SU-DHL-6 (cell line): ENCODE data around the gene FOSB.

Source experiments
- H2AFZ ChIP-seq: fragments of 200-600 bp; sonication (generic); 2 replicates; pipeline ENCODE4 v1.6.1; 2014; ENCODE audit warnings: low read depth, mild to moderate bottlenecking, moderate library complexity, mixed read lengths, antibody characterized with exemption, low read length; ENCODE audit not compliant: severe bottlenecking
- H3F3A ChIP-seq: fragments of 200-600 bp; shearing (Covaris generic); 2 replicates; pipeline ENCODE4 v1.6.0; 2016; ENCODE audit warnings: antibody characterized with exemption, mild to moderate bottlenecking; ENCODE audit not compliant: insufficient read depth
- H3K27ac ChIP-seq: fragments of 200-600 bp; sonication (generic); 2 replicates; pipeline ENCODE4 v1.5.1; 2016; ENCODE audit warnings: low read depth, mild to moderate bottlenecking, low read length, moderate library complexity, mixed read lengths
- H3K27me3 ChIP-seq: fragments of 200-600 bp; sonication (generic), shearing (Covaris generic); 2 replicates; pipeline ENCODE4 v1.6.0; 2014; ENCODE audit warnings: mild to moderate bottlenecking, low read length
- H3K36me3 ChIP-seq: fragments of 200-600 bp; sonication (generic); 2 replicates; pipeline ENCODE4 v1.6.1; 2014; ENCODE audit warnings: mild to moderate bottlenecking, low read length, mixed read lengths
- H3K4me2 ChIP-seq: fragments of 300-600, 200-600 bp; shearing (Covaris generic), sonication (generic); 2 replicates; pipeline ENCODE4 v1.6.0; 2014; ENCODE audit warnings: low read length, low read depth, mild to moderate bottlenecking; ENCODE audit not compliant: poor library complexity, severe bottlenecking
- H3K4me3 ChIP-seq: fragments of 200-600 bp; sonication (generic); 2 replicates; pipeline ENCODE4 v1.5.1; 2014; ENCODE audit warnings: antibody characterized with exemption, low read length, mild to moderate bottlenecking, mixed read lengths; ENCODE audit not compliant: insufficient read depth, poor library complexity, severe bottlenecking
- H3K79me2 ChIP-seq: fragments of 200-600 bp; sonication (generic); 2 replicates; pipeline ENCODE4 v1.6.1; 2014; ENCODE audit warnings: mild to moderate bottlenecking, low read length, moderate library complexity; ENCODE audit not compliant: insufficient read depth
- H3K9ac ChIP-seq: fragments of 200-600 bp; sonication (generic); 2 replicates; pipeline ENCODE4 v1.7.0; 2014; ENCODE audit warnings: mild to moderate bottlenecking, low read length
- H3K9me2 ChIP-seq: fragments of 200-600 bp; sonication (generic); replicated peaks from 2 replicates; pipeline ENCODE4 v1.6.1; 2014; ENCODE audit warnings: low read length; ENCODE audit not compliant: insufficient read depth
- H3K9me3 ChIP-seq: fragments of 200-600 bp; sonication (generic); 2 replicates; pipeline ENCODE4 v1.6.1; 2014; ENCODE audit warnings: low read length, mixed read lengths; ENCODE audit not compliant: insufficient read depth
- H4K20me1 ChIP-seq: fragments of 200-600 bp; sonication (generic); 2 replicates; pipeline ENCODE4 v1.6.1; 2014; ENCODE audit warnings: low read depth, mild to moderate bottlenecking, antibody characterized with exemption, low read length, moderate library complexity, mixed read lengths
- EZH2phosphoT487 ChIP-seq: fragments of 200-600 bp; sonication (generic), shearing (Covaris generic); conservative IDR thresholded peaks from 2 replicates; pipeline ENCODE4 v1.6.1; 2018; ENCODE audit warnings: mild to moderate bottlenecking, antibody characterized with exemption, low read length, moderate library complexity, mixed read lengths
- TF ChIP-seq, protein P1 (sequence below): fragments of 200-600 bp; sonication (generic); IDR thresholded peaks from one replicate; pipeline ENCODE4 v1.5.1; 2017; ENCODE audit warnings: antibody characterized with exemption, mild to moderate bottlenecking, low read length, moderate library complexity; ENCODE audit not compliant: insufficient read depth, poor library complexity, severe bottlenecking

The FOSB gene

DNA sequence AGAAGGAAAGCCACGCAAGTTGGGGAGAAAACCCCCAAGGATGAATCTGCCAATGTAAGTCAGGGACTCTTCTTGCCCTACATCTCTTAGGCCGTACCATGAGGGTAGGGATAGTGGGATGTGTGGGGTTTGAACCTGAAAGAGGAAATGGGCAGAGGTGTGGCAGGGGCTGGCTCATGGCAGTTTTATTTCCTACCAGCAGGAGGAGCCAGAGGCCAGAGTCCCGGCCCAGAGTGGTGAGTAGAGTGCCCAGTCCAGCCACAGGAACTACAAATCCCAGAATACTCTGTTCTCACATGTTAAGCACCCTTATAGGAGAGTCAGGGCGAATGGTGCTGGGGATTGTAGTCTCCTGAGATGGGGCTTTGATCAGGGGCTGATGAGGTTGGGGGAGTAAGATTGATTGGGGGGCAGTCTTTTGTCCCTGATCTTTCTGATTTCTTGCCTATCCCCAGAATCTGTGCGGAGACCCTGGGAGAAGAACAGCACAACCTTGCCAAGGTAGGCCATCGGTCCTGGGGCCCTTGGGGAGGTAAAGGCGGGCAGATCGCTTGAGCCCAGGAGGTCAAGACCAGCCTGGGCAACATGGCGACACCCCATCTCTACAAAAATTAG is 56.0 kb downstream of the FOSB start:
- Histone ChIP-seq H3K4me3 (no peak overlapping the region), H3F3A (no peaks in the 10 kb centered on the region; the same call in 1 of the 2 replicates), H3K79me2 (no peaks in the 10 kb centered on the region), H3K36me3 (peaks cover 2% of the 10 kb centered on the region; the same call in 1 of the 2 replicates), H2AFZ (no peak overlapping the region), H3K27ac (no peak overlapping the region), H3K4me2 (no peak overlapping the region), H3K9ac (no peak overlapping the region), H3K27me3 (no peaks in the 10 kb centered on the region), H3K9me2 (no peaks in the 10 kb centered on the region), H3K9me3 (no peaks in the 10 kb centered on the region), H4K20me1 (no peaks in the 10 kb centered on the region)
- no peak for TF ChIP-seq EZH2phosphoT487
- TF ChIP-seq, protein P1, sequence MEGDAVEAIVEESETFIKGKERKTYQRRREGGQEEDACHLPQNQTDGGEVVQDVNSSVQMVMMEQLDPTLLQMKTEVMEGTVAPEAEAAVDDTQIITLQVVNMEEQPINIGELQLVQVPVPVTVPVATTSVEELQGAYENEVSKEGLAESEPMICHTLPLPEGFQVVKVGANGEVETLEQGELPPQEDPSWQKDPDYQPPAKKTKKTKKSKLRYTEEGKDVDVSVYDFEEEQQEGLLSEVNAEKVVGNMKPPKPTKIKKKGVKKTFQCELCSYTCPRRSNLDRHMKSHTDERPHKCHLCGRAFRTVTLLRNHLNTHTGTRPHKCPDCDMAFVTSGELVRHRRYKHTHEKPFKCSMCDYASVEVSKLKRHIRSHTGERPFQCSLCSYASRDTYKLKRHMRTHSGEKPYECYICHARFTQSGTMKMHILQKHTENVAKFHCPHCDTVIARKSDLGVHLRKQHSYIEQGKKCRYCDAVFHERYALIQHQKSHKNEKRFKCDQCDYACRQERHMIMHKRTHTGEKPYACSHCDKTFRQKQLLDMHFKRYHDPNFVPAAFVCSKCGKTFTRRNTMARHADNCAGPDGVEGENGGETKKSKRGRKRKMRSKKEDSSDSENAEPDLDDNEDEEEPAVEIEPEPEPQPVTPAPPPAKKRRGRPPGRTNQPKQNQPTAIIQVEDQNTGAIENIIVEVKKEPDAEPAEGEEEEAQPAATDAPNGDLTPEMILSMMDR: peak; percentile 93

DNA sequence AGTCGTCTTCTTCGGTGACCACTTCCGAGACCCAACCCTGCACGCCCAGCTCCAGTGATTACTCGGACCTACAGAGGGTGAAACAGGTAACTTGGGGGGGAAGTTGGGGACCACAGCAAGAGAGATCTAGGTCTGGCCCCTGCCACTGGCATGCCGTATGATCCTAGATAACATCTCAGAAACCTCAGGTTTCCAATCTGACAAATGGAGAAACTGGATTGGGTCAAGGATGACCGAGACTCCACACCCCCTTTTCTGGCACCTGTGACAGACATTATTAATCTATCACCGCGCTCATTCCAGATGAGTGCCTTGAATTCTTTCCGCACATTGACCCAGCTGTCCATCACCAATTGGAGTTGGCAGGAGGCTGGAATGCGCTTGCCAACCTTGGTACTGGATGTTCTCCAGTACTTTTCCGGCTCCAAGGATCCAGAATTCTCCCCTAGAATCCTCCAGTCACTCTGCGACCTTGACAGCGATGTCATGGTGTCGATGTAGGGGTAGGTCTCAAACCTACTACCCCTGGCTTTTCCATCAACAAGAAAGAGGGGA is 56.9 kb downstream of the FOSB start:
- no peaks in the 10 kb centered on the region for H3K79me2 ChIP-seq
- H3K27me3 ChIP-seq: no peaks in the 10 kb centered on the region
- TF ChIP-seq, protein P1: no peak
- no peak for TF ChIP-seq EZH2phosphoT487
- H4K20me1 ChIP-seq: no peaks in the 10 kb centered on the region
- H3K9me2 ChIP-seq: no peaks in the 10 kb centered on the region
- peaks cover 2% of the 10 kb centered on the region; the same call in 1 of the 2 replicates for H3K36me3 ChIP-seq
- no peak overlapping the region for H2AFZ ChIP-seq
- no peaks in the 10 kb centered on the region for H3K9me3 ChIP-seq
- H3K27ac ChIP-seq: no peak overlapping the region
- no peak overlapping the region for H3K9ac ChIP-seq
- H3K4me2 ChIP-seq: no peak overlapping the region
- no peaks in the 10 kb centered on the region; the same call in 1 of the 2 replicates for H3F3A ChIP-seq
- no peak overlapping the region for H3K4me3 ChIP-seq
